Naive thymus-derived CD4-positive, alpha-beta T cell (primary cell): Measurements from ENCODE around the gene PRR23B. TPM values are rescaled to one million over a fixed set of nuclear protein-coding genes. Genes with fewer than 3 reads are reported as not detected.

Experiments
- ATAC-seq: fragments of 150-1000 bp; cut with Tn5 transposase; 2 replicates; pipeline ENCODE4 v1.10.0; 2021; ENCODE audit warnings: mild to moderate bottlenecking, moderate library complexity
- CTCF ChIA-PET: fragments of 350-600 bp; sonication (Branson Sonifier 250); formaldehyde crosslinking; loops from one replicate; lab custom pipeline; 2021; ENCODE audit warnings: antibody characterized with exemption; lab: Charles Lee
- POLR2A ChIA-PET: fragments of 350-600 bp; sonication (Branson Sonifier 250); formaldehyde crosslinking; loops from one replicate; lab custom pipeline; 2021; ENCODE audit warnings: antibody characterized with exemption, inconsistent platforms; lab: Charles Lee
- DNase-seq, 9 donors: peaks; one replicate each; pipeline versions ENCODE4 v3.0.0 to v3.0.0-alpha.2; 2020 to 2022; ENCODE audit warnings: mixed read lengths in 1 of 9
- H3K27ac ChIP-seq: one replicate; pipeline ENCODE4 v1.7.0; 2013; ENCODE audit warnings: mild to moderate bottlenecking, low read depth, low read length, moderate library complexity
- H3K27me3 ChIP-seq, 2 donors: one replicate each; pipeline ENCODE4 v1.7.0; 2013; ENCODE audit warnings: low read length in 2 of 2, mild to moderate bottlenecking in 2 of 2, moderate library complexity in 2 of 2; ENCODE audit not compliant: control insufficient read depth in 2 of 2, insufficient read depth in 2 of 2
- H3K36me3 ChIP-seq, 3 experiments: 1 replicate in 2 of 3; 2 replicates in 1 of 3; pipeline ENCODE4 v1.7.0; 2013; ENCODE audit warnings: low read length in 3 of 3, mild to moderate bottlenecking in 3 of 3, moderate library complexity in 1 of 3; ENCODE audit not compliant: insufficient read depth in 3 of 3, control insufficient read depth in 2 of 3
- H3K4me1 ChIP-seq, 2 donors: one replicate each; pipeline ENCODE4 v1.7.0; 2013; ENCODE audit warnings: low read length in 2 of 2, mild to moderate bottlenecking in 2 of 2, moderate library complexity in 1 of 2; ENCODE audit not compliant: control insufficient read depth in 2 of 2, insufficient read depth in 2 of 2
- H3K4me3 ChIP-seq: 2 replicates; pipeline ENCODE4 v1.7.0; 2013; ENCODE audit warnings: mild to moderate bottlenecking, low read length
- H3K9me3 ChIP-seq, 3 experiments: 1 replicate in 2 of 3; 2 replicates in 1 of 3; pipeline ENCODE4 v1.7.0; 2013; ENCODE audit warnings: low read length in 3 of 3; ENCODE audit not compliant: control insufficient read depth in 2 of 3
- H3K27ac Mint-ChIP-seq, 9 donors: one replicate each; pipeline ENCODE4 v1.8.0; 2020 to 2022; ENCODE audit warnings: mixed read lengths in 9 of 9, mild to moderate bottlenecking in 8 of 9, moderate library complexity in 5 of 9, inconsistent platforms in 2 of 9
- H3K27me3 Mint-ChIP-seq, 5 donors: one replicate each; pipeline ENCODE4 v1.8.0; 2021 to 2022; ENCODE audit warnings: mixed read lengths in 5 of 5, mild to moderate bottlenecking in 1 of 5
- H3K36me3 Mint-ChIP-seq, 5 donors: one replicate each; pipeline ENCODE4 v1.8.0; 2020 to 2022; ENCODE audit warnings: mixed read lengths in 5 of 5, mild to moderate bottlenecking in 3 of 5, inconsistent platforms in 1 of 5
- H3K4me1 Mint-ChIP-seq, 7 donors: one replicate each; pipeline ENCODE4 v1.8.0; 2020 to 2022; ENCODE audit warnings: mixed read lengths in 7 of 7, mild to moderate bottlenecking in 3 of 7, inconsistent platforms in 1 of 7
- H3K4me3 Mint-ChIP-seq, 10 donors: one replicate each; pipeline ENCODE4 v1.8.0; 2020 to 2022; ENCODE audit warnings: mild to moderate bottlenecking in 10 of 10, mixed read lengths in 10 of 10, moderate library complexity in 6 of 10, inconsistent platforms in 2 of 10
- H3K9me3 Mint-ChIP-seq, 11 donors: one replicate each; pipeline ENCODE4 v1.8.0; 2020 to 2022; ENCODE audit warnings: mixed read lengths in 11 of 11, mild to moderate bottlenecking in 4 of 11, inconsistent platforms in 1 of 11, moderate library complexity in 1 of 11
- intact Hi-C, 2 donors: fragments of 100-400 bp; cut with micrococcal nuclease; formaldehyde crosslinking; loops; one replicate each; pipeline ENCODE4 v1.15.1; 2023
- polyA plus RNA-seq, 2 donors: library from polyadenylated mRNA; unstranded; fragments of 300-500 nt; fragmentation: Illumina TruSeq; gene quantifications; one replicate each; pipeline ENCODE4 v1.2.3, GENCODE V29; 2021
- total RNA-seq, 6 experiments: library from RNA in 5 of 6; stranded (reverse) in 5 of 6; gene quantifications; 1 replicate in 5 of 6; 2 replicates in 1 of 6; pipeline ENCODE4 v1.2.3 and lab custom pipeline; 2021 to 2026

Gene PRR23B
- total and polyA plus RNA-seq, 7 experiments from 2014 or later: not detected

DNA sequence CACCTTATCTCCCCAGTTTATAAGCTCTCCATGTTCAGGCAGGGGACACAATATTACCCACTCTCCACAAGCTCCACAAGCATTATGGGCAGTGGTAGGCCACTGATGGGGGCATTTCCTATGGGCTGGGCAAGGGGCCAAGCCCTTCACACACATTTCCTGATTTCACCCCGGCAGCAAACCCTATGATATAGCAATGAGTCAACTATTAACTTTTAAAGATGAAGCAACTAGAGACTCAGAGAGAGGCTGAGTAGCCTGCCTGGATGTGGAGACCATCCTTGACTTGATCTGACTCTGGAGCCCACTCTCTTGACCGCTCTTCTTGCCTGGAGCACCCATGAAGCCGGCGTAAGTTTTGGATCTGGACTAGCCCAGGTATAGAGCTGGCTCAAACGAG, 46.3 kb downstream of the PRR23B start:
- Mint-ChIP-seq H3K36me3 (no peaks in the 10 kb centered on the region), H3K27me3 (peaks cover 6 to 48% (median 29%) of the 10 kb centered on the region in 5 donors), H3K9me3 (peaks cover 0 to 4% (median 0%) of the 10 kb centered on the region in 11 donors), H3K27ac (no peak overlapping the region), H3K4me1 (peaks cover 0 to 3% (median 0%) of the 10 kb centered on the region in 7 donors), H3K4me3 (no peak overlapping the region)
- no peaks in the 10 kb centered on the region for H3K36me3 ChIP-seq
- ATAC-seq (no peak), DNase-seq (no peak)
- no peaks in the 10 kb centered on the region for H3K27me3 ChIP-seq
- H3K27ac ChIP-seq: no peak overlapping the region
- intact Hi-C loops: no loop called here
- no peak overlapping the region for H3K4me3 ChIP-seq
- POLR2A ChIA-PET: no interaction called here
- H3K9me3 ChIP-seq: no peaks in the 10 kb centered on the region
- H3K4me1 ChIP-seq: no peaks in the 10 kb centered on the region
- CTCF ChIA-PET: interaction anchor here (0.7 kb wide), 1 partner anchor 56 kb away, joined by 3 read pairs; no protein-coding TSS in a partner anchor

DNA sequence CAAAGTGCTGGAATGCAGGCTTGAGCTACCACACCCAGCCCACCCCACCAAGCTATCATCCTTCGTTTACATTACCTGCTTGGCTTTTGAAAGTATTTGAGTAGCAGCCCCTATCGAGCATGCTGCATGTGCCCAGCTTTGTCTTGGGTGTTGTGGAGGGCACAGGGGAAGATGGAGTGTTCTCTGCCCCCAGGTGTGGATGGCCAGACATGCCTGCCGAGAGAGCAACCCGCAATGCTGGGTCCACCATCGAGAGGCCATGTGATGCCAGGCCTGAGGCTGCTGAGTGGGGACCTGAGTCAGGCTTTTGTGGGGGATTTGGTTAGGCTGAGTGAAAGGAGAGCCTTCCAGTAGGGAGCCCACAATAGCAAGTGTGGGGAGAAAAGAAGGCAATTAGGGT, 47.8 kb downstream of the PRR23B start:
- H3K36me3 ChIP-seq: no peaks in the 10 kb centered on the region
- H3K27ac Mint-ChIP-seq: no peak overlapping the region
- no peaks in the 10 kb centered on the region for H3K36me3 Mint-ChIP-seq
- H3K27ac ChIP-seq: no peak overlapping the region
- DNase-seq (no peak), ATAC-seq (no peak)
- intact Hi-C loops: no loop called here
- no peak overlapping the region for H3K4me3 ChIP-seq
- no peaks in the 10 kb centered on the region for H3K4me1 ChIP-seq
- no peak overlapping the region for H3K4me3 Mint-ChIP-seq
- CTCF ChIA-PET: no interaction called here
- H3K4me1 Mint-ChIP-seq: peaks cover 0 to 3% (median 0%) of the 10 kb centered on the region in 7 donors
- no peaks in the 10 kb centered on the region for H3K27me3 ChIP-seq
- POLR2A ChIA-PET: no interaction called here
- no peaks in the 10 kb centered on the region for H3K9me3 ChIP-seq
- H3K27me3 Mint-ChIP-seq: peaks cover 8 to 57% (median 32%) of the 10 kb centered on the region in 5 donors
- peaks cover 0 to 5% (median 0%) of the 10 kb centered on the region in 11 donors for H3K9me3 Mint-ChIP-seq

DNA sequence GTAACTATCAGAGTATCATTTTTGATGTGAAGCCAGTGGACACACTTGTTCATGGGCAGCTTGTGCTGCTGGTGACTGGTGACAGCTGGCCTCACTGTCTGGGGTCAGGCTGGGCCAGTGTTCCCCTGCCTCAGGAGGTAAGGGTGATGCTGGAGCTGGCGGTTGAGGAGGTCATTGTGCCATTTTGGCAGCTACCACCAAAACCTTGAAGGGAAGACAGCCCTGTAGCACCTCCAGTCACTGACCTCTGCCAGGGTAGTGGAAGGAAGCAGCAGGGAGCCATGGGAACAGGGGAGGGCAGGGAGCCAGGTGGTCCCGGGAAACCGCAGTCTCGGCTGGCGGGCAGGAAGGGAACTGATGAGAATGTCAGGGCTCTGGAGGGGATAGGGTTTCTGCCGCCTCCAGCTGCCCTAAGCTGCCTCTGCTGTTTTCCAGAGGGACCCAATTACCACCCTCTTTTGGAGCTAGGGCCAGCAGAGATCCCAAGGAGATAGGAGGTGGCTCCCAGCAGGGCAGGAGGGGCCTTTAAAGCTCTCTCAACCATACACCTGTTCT, 48.9 kb downstream of the PRR23B start:
- Mint-ChIP-seq H3K27me3 (peaks cover 8 to 60% (median 37%) of the 10 kb centered on the region in 5 donors), H3K4me1 (peaks cover 0 to 3% (median 0%) of the 10 kb centered on the region in 7 donors), H3K9me3 (peaks cover 0 to 8% (median 0%) of the 10 kb centered on the region in 11 donors), H3K27ac (no peak overlapping the region), H3K36me3 (no peaks in the 10 kb centered on the region), H3K4me3 (no peak overlapping the region)
- no peaks in the 10 kb centered on the region for H3K27me3 ChIP-seq
- H3K9me3 ChIP-seq: no peaks in the 10 kb centered on the region
- no peak overlapping the region for H3K27ac ChIP-seq
- intact Hi-C loops: no loop called here
- no peaks in the 10 kb centered on the region for H3K4me1 ChIP-seq
- POLR2A ChIA-PET: no interaction called here
- ATAC-seq (no peak), DNase-seq (no peak)
- H3K36me3 ChIP-seq: no peaks in the 10 kb centered on the region
- CTCF ChIA-PET: interaction anchor here (0.7 kb wide), 1 partner anchor 36 kb away, joined by 4 read pairs; no protein-coding TSS in a partner anchor
- H3K4me3 ChIP-seq: no peak overlapping the region

Other genes with a start within 250 kb of the PRR23B start
- gene PIK3CB, start 186.0 kb downstream of the PRR23B start, total RNA-seq: 10 to 100 TPM; 22.2 to 46.9 (median 38.3) TPM
- gene PIK3CB, start 186.0 kb downstream of the PRR23B start, polyA plus RNA-seq: 10 to 100 TPM; 19.6 to 26.6 TPM
- gene FOXL2, start 73.8 kb downstream of the PRR23B start, total RNA-seq: not detected
- gene FOXL2, start 73.8 kb downstream of the PRR23B start, polyA plus RNA-seq: not detected
- gene FOXL2NB, start 73.7 kb downstream of the PRR23B start, total RNA-seq: not detected
- gene FOXL2NB, start 73.7 kb downstream of the PRR23B start, polyA plus RNA-seq: not detected
- gene PRR23A, start 14.7 kb downstream of the PRR23B start, total RNA-seq: not detected
- gene PRR23A, start 14.7 kb downstream of the PRR23B start, polyA plus RNA-seq: not detected
- not detected for gene PRR23C, start 24.0 kb upstream of the PRR23B start, total RNA-seq
- gene PRR23C, start 24.0 kb upstream of the PRR23B start, polyA plus RNA-seq: not detected